HEK293 (cell line): ENCODE measurements around the gene MAD2L1BP.

Experiments used
- CTCF ChIA-PET: fragments of 350-600 bp; formaldehyde crosslinking; extraction: SDS; loops from one replicate; lab custom pipeline; 2021; ENCODE audit warnings: antibody characterized with exemption; lab: Yijun Ruan, JAX
- POLR2A ChIA-PET: fragments of 300-600 bp; formaldehyde crosslinking; extraction: SDS; loops from one replicate; lab custom pipeline; 2020; ENCODE audit warnings: antibody characterized with exemption, inconsistent platforms; lab: Yijun Ruan, JAX
- H3K27ac ChIP-seq: fragments of 200-500 bp; sonication (Bioruptor generic); 2 replicates; pipeline ENCODE4 v1.5.1; 2014; ENCODE audit warnings: low read depth, low read length, control low read depth, inconsistent platforms; ENCODE audit errors: extremely low read depth
- H3K36me3 ChIP-seq, 2 experiments: fragments of 200-500 bp in 1 of 2; sonication (Bioruptor generic) in 1 of 2; 1 replicate in 1 of 2; 2 replicates in 1 of 2; pipeline ENCODE4 v1.5.1; 2014 to 2017; ENCODE audit warnings: inconsistent platforms in 2 of 2, low read length in 2 of 2; ENCODE audit not compliant: control insufficient read depth in 2 of 2, insufficient read depth in 1 of 2
- H3K4me1 ChIP-seq: fragments of 200-500 bp; sonication (Bioruptor generic); 2 replicates; pipeline ENCODE4 v1.5.1; 2014; ENCODE audit warnings: mild to moderate bottlenecking, low read length, inconsistent platforms; ENCODE audit not compliant: control insufficient read depth, insufficient read depth
- H3K4me3 ChIP-seq: 2 replicates; pipeline ENCODE4 v1.5.1; 2011; ENCODE audit warnings: low read depth, mild to moderate bottlenecking, control low read depth, low read length, moderate library complexity
- H3K9me3 ChIP-seq: fragments of 200-500 bp; sonication (Bioruptor generic); 2 replicates; pipeline ENCODE4 v1.5.1; 2014; ENCODE audit warnings: low read depth, low read length, inconsistent platforms; ENCODE audit not compliant: control insufficient read depth, insufficient read depth
- BCL6B ChIP-seq: fragments of 450-650 bp; formaldehyde crosslinking; IDR thresholded peaks from 2 replicates; pipeline ENCODE4 v1.5.1; 2017; ENCODE audit warnings: missing biosample characterization, missing genetic modification characterization
- EGR2 ChIP-seq: fragments of 450-650 bp; formaldehyde crosslinking; IDR thresholded peaks from 2 replicates; pipeline ENCODE4 v1.5.1; 2016; ENCODE audit warnings: low read depth, missing biosample characterization, missing genetic modification characterization
- ZBTB44 ChIP-seq: fragments of 450-650 bp; IDR thresholded peaks from 2 replicates; pipeline ENCODE4 v1.5.1; 2018; ENCODE audit warnings: missing biosample characterization, mild to moderate bottlenecking, missing genetic modification characterization
- ZBTB8A ChIP-seq: fragments of 450-650 bp; formaldehyde crosslinking; IDR thresholded peaks from 2 replicates; pipeline ENCODE4 v1.5.1; 2016; ENCODE audit warnings: missing biosample characterization, missing genetic modification characterization
- ZFHX2 ChIP-seq: fragments of 450-650 bp; formaldehyde crosslinking; conservative IDR thresholded peaks from 2 replicates; pipeline ENCODE4 v1.5.1; 2016; ENCODE audit warnings: missing biosample characterization, missing genetic modification characterization
- ZNF184 ChIP-seq: fragments of 450-650 bp; IDR thresholded peaks from 2 replicates; pipeline ENCODE4 v1.5.1; 2018; ENCODE audit warnings: missing biosample characterization, mild to moderate bottlenecking, missing genetic modification characterization
- ZNF274 ChIP-seq, 2 experiments: fragments of 200-500 bp in 1 of 2; fragments of 450-650 bp in 1 of 2; sonication (Bioruptor generic) in 1 of 2; formaldehyde crosslinking in 1 of 2; IDR thresholded peaks; 2 replicates each; pipeline versions ENCODE4 v1.5.1 to v1.6.1; 2014 to 2016; ENCODE audit warnings: borderline replicate concordance in 1 of 2, inconsistent platforms in 1 of 2, low read length in 1 of 2, missing biosample characterization in 1 of 2, missing genetic modification characterization in 1 of 2
- ZNF37A ChIP-seq: fragments of 450-650 bp; IDR thresholded peaks from 2 replicates; pipeline ENCODE4 v1.5.1; 2018; ENCODE audit warnings: missing biosample characterization, missing genetic modification characterization
- ZNF473 ChIP-seq: fragments of 450-650 bp; formaldehyde crosslinking; IDR thresholded peaks from 2 replicates; pipeline ENCODE4 v1.5.1; 2017; ENCODE audit warnings: missing biosample characterization, missing genetic modification characterization
- ZNF488 ChIP-seq: fragments of 450-650 bp; formaldehyde crosslinking; IDR thresholded peaks from 2 replicates; pipeline ENCODE4 v1.5.1; 2016; ENCODE audit warnings: missing biosample characterization, missing genetic modification characterization
- ZNF561 ChIP-seq: fragments of 450-650 bp; IDR thresholded peaks from 2 replicates; pipeline ENCODE4 v1.5.1; 2018; ENCODE audit warnings: missing biosample characterization, missing genetic modification characterization, borderline replicate concordance
- ZNF610 ChIP-seq: fragments of 450-650 bp; formaldehyde crosslinking; IDR thresholded peaks from 2 replicates; pipeline ENCODE4 v1.5.1; 2016; ENCODE audit warnings: missing biosample characterization, missing genetic modification characterization, borderline replicate concordance
- ZNF621 ChIP-seq: fragments of 450-650 bp; formaldehyde crosslinking; IDR thresholded peaks from 2 replicates; pipeline ENCODE4 v1.5.1; 2017; ENCODE audit warnings: missing biosample characterization, missing genetic modification characterization
- TF ChIP-seq, protein P1 (sequence below): fragments of 450-650 bp; formaldehyde crosslinking; IDR thresholded peaks from 2 replicates; pipeline ENCODE4 v1.5.1; 2016; ENCODE audit warnings: missing biosample characterization, missing genetic modification characterization
- TF ChIP-seq, protein P2 (sequence below): fragments of 450-650 bp; formaldehyde crosslinking; IDR thresholded peaks from 2 replicates; pipeline ENCODE4 v1.5.1; 2016; ENCODE audit warnings: missing biosample characterization, missing genetic modification characterization, low read depth

MAD2L1BP gene

GRCh38 chr6:43616725-43617472, 18.7 kb upstream of the MAD2L1BP start:
- ChIA-PET CTCF (interaction anchor here (3.9 kb wide), 1 partner anchor 8 kb away, joined by 26 read pairs; no protein-coding TSS in a partner anchor), POLR2A (interaction anchor here (0.8 to 1.4 kb wide), 3 partner anchors 8 to 651 kb away, joined by 3 to 6 read pairs (median 5); partner anchors contain the start of gene GTPBP2)
- H3K36me3 ChIP-seq, result peaks cover 41 to 63% of the 10 kb centered on the region in 2 experiments
- H3K27ac ChIP-seq, result no peak overlapping the region
- no peaks in the 10 kb centered on the region for H3K4me1 ChIP-seq
- H3K4me3 ChIP-seq, result no peak overlapping the region
- no peaks in the 10 kb centered on the region for H3K9me3 ChIP-seq
- TF ChIP-seq ZNF37A, result no peak
- no peak for TF ChIP-seq ZNF184 (tag by site-specific recombination)
- peak; percentile 52; the same call in 1 of the 2 replicates for TF ChIP-seq ZFHX2 (tag by site-specific recombination)
- no peak for TF ChIP-seq ZNF561 (tag by site-specific recombination)
- TF ChIP-seq ZBTB44, result no peak
- no peak for TF ChIP-seq ZBTB8A
- TF ChIP-seq EGR2 (tag by site-specific recombination), result peak; percentile 58; the same call in 1 of the 2 replicates

- Histone ChIP-seq H3K9me3 (no peaks in the 10 kb centered on the region), H3K27ac (no peak overlapping the region; the same call in 1 of the 2 replicates), H3K4me3 (no peak overlapping the region), H3K36me3 (peaks cover 25 to 76% of the 10 kb centered on the region in 2 experiments), H3K4me1 (no peaks in the 10 kb centered on the region)
- POLR2A ChIA-PET, result interaction anchor here (1.2 to 4.0 kb wide), 2 partner anchors 8 to 46 kb away, joined by 4 to 36 read pairs; partner anchors contain the start of genes GTPBP2 and XPO5
- CTCF ChIA-PET, result interaction anchor here (0.6 to 1.2 kb wide), 2 partner anchors 13 to 23 kb away, joined by 3 to 5 read pairs; no protein-coding TSS in a partner anchor
- no peak for TF ChIP-seq ZNF610 (tag by site-specific recombination)
- TF ChIP-seq ZNF473 (tag by site-specific recombination), result no peak
- TF ChIP-seq, protein P1, sequence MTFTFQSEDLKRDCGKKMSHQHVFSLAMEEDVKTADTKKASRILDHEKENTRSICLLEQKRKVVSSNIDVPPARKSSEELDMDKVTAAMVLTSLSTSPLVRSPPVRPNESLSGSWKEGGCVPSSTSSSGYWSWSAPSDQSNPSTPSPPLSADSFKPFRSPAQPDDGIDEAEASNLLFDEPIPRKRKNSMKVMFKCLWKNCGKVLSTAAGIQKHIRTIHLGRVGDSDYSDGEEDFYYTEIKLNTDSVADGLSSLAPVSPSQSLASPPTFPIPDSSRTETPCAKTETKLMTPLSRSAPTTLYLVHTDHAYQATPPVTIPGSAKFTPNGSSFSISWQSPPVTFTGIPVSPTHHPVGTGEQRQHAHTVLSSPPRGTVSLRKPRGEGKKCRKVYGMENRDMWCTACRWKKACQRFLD (tag by site-specific recombination), result no peak
- no peak for TF ChIP-seq ZNF274 (IDR thresholded peaks at IDR 0.05; ENCODE audit: low read length)
- no peak for TF ChIP-seq ZNF274 (tag by site-specific recombination; IDR thresholded peaks at IDR 0.05; ENCODE audit: borderline replicate concordance)
- TF ChIP-seq ZNF184 (tag by site-specific recombination), result no peak
- no peak for TF ChIP-seq ZNF488 (tag by site-specific recombination)
- no peak for TF ChIP-seq ZNF621 (tag by site-specific recombination)
- TF ChIP-seq, protein P2, sequence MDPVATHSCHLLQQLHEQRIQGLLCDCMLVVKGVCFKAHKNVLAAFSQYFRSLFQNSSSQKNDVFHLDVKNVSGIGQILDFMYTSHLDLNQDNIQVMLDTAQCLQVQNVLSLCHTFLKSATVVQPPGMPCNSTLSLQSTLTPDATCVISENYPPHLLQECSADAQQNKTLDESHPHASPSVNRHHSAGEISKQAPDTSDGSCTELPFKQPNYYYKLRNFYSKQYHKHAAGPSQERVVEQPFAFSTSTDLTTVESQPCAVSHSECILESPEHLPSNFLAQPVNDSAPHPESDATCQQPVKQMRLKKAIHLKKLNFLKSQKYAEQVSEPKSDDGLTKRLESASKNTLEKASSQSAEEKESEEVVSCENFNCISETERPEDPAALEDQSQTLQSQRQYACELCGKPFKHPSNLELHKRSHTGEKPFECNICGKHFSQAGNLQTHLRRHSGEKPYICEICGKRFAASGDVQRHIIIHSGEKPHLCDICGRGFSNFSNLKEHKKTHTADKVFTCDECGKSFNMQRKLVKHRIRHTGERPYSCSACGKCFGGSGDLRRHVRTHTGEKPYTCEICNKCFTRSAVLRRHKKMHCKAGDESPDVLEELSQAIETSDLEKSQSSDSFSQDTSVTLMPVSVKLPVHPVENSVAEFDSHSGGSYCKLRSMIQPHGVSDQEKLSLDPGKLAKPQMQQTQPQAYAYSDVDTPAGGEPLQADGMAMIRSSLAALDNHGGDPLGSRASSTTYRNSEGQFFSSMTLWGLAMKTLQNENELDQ (tag by site-specific recombination), result no peak
- peak; percentile 57 for TF ChIP-seq BCL6B (tag by site-specific recombination)
These were observed 14.4 kb upstream of the MAD2L1BP start for GRCh38 chr6:43621078-43621835.
